ENCODE results near the gene PPP1R12B. TPM values are rescaled to one million over a fixed set of nuclear protein-coding genes. Genes with fewer than 3 reads are reported as not detected.

The PPP1R12B gene
- total RNA-seq, 4 donors from 2014 or later, result 747 to 1,375 (median 979) TPM

DNA sequence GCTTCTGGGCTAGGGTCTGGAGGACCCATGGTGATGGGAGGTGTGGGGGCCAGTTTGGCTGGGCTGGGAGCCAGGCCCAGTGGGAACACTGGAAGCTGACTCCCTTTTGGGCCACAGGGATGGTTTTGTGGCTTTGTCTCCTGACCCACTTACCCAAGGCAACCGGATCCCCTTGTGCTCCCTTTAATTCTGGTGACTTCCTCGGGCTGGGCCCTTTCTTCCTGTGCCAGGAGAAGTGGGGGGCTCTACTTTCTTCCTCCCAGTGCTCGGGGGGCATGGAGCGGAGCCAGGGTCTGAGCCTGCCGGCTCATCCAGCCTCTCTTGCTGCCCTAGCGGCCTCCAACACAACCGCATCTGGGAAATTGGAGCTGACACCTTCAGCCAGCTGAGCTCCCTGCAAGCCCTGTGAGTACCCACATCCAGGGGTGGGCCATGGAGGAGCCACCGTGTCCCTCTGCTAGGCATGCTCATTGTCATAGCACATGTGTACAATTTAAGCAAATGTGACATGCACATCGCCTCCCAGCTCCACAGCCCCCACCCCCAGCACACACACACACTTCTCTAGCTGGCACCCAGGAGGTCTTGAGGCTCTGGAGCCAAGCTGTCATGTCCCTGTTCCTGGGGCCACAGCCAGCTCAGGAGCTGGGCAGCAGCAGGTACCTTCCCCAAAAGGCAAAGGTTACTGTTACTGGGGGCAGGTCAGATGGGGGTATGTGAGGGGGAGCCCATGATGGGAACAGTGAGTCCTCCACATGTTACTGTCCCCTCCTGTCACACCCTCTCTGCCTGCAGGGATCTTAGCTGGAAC is 41.8 kb upstream of the PPP1R12B start:
- WGBS, 2 donors (ENCODE audit: low coverage in 1 of 2), result 100% methylated on average over 3 of the region's 9 CpGs; no CpG with 5 or more reads in 1 of the 2 donors
- H3K27me3 ChIP-seq, result peaks cover 28% of the 10 kb centered on the region
- H3K4me1 ChIP-seq, result no peaks in the 10 kb centered on the region
- no peak for ATAC-seq
- H3K9me3 ChIP-seq, result no peaks in the 10 kb centered on the region
- no peak overlapping the region for H3K4me3 ChIP-seq
- H3K27ac ChIP-seq, result no peak overlapping the region
- no peaks in the 10 kb centered on the region for H3K36me3 ChIP-seq
- TF ChIP-seq POLR2AphosphoS5 (IDR thresholded peaks at IDR 0.05), result no peak
- TF ChIP-seq CTCF (IDR thresholded peaks at IDR 0.05), result no peak
- TF ChIP-seq EP300 (IDR thresholded peaks at IDR 0.05), result no peak
- TF ChIP-seq POLR2A (IDR thresholded peaks at IDR 0.05), result no peak

DNA sequence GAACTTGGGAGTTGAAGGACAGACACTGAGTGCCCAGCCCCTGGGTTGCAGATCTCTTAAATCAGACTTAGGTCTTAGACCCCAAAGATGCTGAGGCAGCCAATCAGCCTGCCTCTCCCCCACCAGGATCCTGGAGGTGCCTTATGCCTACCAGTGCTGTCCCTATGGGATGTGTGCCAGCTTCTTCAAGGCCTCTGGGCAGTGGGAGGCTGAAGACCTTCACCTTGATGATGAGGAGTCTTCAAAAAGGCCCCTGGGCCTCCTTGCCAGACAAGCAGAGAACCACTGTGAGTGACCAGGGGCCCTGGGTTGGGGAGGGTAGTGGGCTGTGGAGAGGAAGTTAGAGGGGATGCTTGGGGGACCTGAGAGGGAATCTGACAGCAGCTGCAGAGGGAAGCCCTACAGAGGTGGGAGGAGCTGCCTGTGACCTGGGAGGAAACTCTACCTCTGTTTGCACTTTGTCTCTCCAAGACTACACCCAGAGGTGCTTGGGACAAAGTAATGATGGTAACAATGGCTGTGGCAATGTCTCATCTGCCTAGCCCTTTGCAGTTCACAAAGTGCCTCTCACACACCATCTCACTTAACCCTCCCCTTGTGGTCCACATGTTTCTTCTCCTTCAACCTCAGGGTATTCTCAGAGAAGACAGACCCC is 38.3 kb upstream of the PPP1R12B start:
- Histone ChIP-seq H3K4me1 (no peaks in the 10 kb centered on the region), H3K9me3 (no peaks in the 10 kb centered on the region), H3K36me3 (no peaks in the 10 kb centered on the region), H3K27ac (no peak overlapping the region), H3K27me3 (peaks cover 40% of the 10 kb centered on the region), H3K4me3 (no peak overlapping the region)
- no peak for ATAC-seq
- TF ChIP-seq CTCF (IDR thresholded peaks at IDR 0.05), result no peak
- TF ChIP-seq EP300 (IDR thresholded peaks at IDR 0.05), result no peak
- no peak for TF ChIP-seq POLR2AphosphoS5 (IDR thresholded peaks at IDR 0.05)
- no peak for TF ChIP-seq POLR2A (IDR thresholded peaks at IDR 0.05)

DNA sequence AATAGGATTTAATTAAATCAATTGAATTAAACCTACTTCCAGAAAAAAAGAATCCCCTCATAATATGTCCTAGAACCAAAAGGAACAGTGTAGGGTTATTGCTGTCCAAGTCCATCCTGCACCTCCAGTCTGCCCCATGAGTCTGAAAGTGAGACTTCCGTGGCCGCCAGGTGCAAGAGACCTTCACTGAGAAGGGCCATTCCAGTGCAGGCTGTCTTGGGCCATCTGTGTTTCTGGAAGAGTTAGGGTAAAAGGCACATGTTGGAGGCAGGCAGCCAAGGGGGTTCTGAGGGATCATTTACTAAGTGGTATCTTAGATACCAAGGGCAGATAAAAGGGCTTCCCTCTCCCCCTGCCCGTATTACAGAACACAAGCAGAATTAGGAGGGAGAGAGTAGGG is 37.8 kb upstream of the PPP1R12B start:
- 72 to 90% methylated on average over 2 to 3 of the region's 3 CpGs for WGBS, 2 donors (ENCODE audit: low coverage in 1 of 2)

GRCh38 chr1:202311875-202312635 is 36.4 kb upstream of the PPP1R12B start:
- TF ChIP-seq EP300 (IDR thresholded peaks at IDR 0.05), result no peak
- TF ChIP-seq POLR2A (IDR thresholded peaks at IDR 0.05), result no peak
- no peak for TF ChIP-seq POLR2AphosphoS5 (IDR thresholded peaks at IDR 0.05)
- TF ChIP-seq CTCF (IDR thresholded peaks at IDR 0.05), result no peak
- no peak overlapping the region for H3K4me3 ChIP-seq
- WGBS, 2 donors (ENCODE audit: low coverage in 1 of 2), result 0% methylated on average over 3 of the region's 14 CpGs; no CpG with 5 or more reads in 1 of the 2 donors
- no peak for ATAC-seq
- peaks cover 32% of the 10 kb centered on the region for H3K27me3 ChIP-seq
- H3K27ac ChIP-seq, result no peak overlapping the region
- H3K36me3 ChIP-seq, result no peaks in the 10 kb centered on the region
- H3K4me1 ChIP-seq, result no peaks in the 10 kb centered on the region
- no peaks in the 10 kb centered on the region for H3K9me3 ChIP-seq

More for the DNA sequence above, 37.8 kb upstream of the PPP1R12B start:
- TF ChIP-seq POLR2A (IDR thresholded peaks at IDR 0.05), result no peak
- no peak for TF ChIP-seq EP300 (IDR thresholded peaks at IDR 0.05)
- no peak for TF ChIP-seq CTCF (IDR thresholded peaks at IDR 0.05)
- TF ChIP-seq POLR2AphosphoS5 (IDR thresholded peaks at IDR 0.05), result no peak
- no peaks in the 10 kb centered on the region for H3K9me3 ChIP-seq
- H3K4me1 ChIP-seq, result no peaks in the 10 kb centered on the region
- peaks cover 40% of the 10 kb centered on the region for H3K27me3 ChIP-seq
- ATAC-seq, result no peak
- H3K27ac ChIP-seq, result no peak overlapping the region
- no peak overlapping the region for H3K4me3 ChIP-seq
- H3K36me3 ChIP-seq, result no peaks in the 10 kb centered on the region

All from gastroesophageal sphincter (tissue), 4 donors.